RWPE1 (cell line): ENCODE measurements around the gene IPP.
"Not testable (repeated sequence)": the region's sequence is repeated elsewhere in the genome, so short reads cannot be mapped to it uniquely, and the experiment has no call there.

Experiments used
- CTCF ChIA-PET: fragments of 350-600 bp; sonication (Branson Sonifier 250); formaldehyde crosslinking; extraction: SDS; loops from one replicate; lab custom pipeline; 2021; lab: Yijun Ruan, JAX
- POLR2A ChIA-PET: fragments of 400-600 bp; formaldehyde crosslinking; extraction: SDS; loops from one replicate; lab custom pipeline; 2020; ENCODE audit warnings: antibody characterized with exemption; ENCODE audit not compliant: low non-redundant PET; lab: Yijun Ruan, JAX
- DNase-seq: peaks from one replicate; pipeline ENCODE4 v3.0.0; 2012; ENCODE audit warnings: low spot score
- H3K27ac ChIP-seq: fragments of 450-650 bp; 2 replicates; pipeline ENCODE4 v1.5.1; 2017
- CTCF ChIP-seq: fragments of 450-650 bp; conservative IDR thresholded peaks from 2 replicates; pipeline ENCODE4 v1.5.1; 2017; ENCODE audit warnings: low read depth, mild to moderate bottlenecking

Gene IPP

GRCh38 chr1:45694823-45695222 is 55.6 kb downstream of the IPP start:
- no peak for DNase-seq
- no peak for TF ChIP-seq CTCF
- CTCF ChIA-PET: interaction anchor here (0.5 to 0.6 kb wide), 2 partner anchors 22 to 166 kb away, joined by 3 to 5 read pairs; no protein-coding TSS in a partner anchor
- peak overlapping the region; percentile 31 for H3K27ac ChIP-seq
- POLR2A ChIA-PET: interaction anchor here (0.6 kb wide), 1 partner anchor 110 kb away, joined by 4 read pairs; no protein-coding TSS in a partner anchor

DNA sequence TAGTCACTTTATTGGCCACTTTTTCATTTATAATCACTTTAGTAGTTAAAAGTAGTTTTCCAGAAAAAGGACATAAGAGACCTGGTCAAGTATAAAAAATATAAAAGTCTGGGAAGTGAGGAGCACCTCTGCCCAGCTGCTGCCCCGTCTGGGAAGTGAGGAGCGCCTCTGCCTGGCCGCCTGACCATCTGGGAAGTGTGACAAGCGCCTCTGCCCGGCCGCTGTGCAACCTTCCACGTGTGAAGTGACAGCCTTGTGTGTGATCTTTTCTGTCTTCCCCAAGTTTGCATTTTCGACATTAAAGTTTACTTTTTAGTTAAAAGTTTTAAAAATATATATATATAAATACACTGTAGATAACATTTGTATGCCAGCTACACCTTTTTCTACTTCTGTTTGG is 56.6 kb downstream of the IPP start:
- CTCF ChIA-PET, POLR2A ChIA-PET, DNase-seq: not testable (repeated sequence)
- peak overlapping the region; percentile 27; the same call in 1 of the 2 replicates for H3K27ac ChIP-seq

DNA sequence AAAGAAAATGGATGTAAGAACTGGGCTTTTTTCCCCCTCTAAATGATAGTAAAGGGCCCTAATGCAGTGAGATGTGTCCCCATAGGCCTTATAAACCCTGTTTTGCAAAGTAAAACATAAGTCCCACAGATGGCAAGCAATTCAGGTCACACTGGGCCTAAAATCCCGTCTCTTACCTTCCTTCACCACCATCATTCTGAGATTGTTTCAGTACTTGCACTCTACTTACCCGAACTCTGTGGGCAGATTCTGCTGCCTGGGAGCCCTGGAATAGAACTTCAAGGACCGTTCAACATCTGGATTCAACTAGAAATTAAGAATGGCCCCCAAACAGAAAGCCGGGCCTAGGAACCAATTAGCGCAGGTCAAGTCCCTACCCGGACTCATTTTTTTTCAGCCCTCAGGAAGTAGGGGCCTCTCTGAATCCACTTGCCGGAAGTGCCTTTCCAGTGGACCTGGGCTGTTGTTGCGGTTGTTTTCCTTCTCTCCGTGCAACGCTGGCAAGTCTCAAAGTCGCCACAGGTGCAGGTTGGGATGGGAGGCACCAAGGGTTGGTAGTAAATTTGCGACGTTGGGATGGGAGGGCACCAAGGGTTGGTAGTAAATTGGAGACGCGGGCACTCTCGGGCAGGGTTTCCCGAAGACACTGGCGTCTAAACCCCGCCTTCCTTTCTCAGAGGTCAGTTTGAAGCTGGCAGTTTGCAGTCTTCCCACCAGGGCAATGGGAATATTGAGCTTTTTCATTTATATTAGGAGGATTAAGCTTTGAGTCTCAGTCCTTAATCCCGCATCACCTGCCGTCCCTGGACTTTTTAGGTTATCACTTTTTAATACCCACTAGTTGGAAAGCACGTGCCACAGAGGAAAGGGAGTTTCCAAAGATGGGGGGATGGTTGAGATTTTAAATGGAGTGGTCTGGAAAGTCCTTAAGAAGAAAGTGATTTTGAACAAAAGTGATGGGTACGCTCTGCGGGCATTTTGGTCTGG is 62.4 kb downstream of the IPP start, which contains the start of gene TMEM69:
TSS of gene TMEM69 (plus strand) at position 428 of the 987 bp plus-strand sequence. CDS start 2,888 bp downstream, outside the sequence.
- TF ChIP-seq CTCF: no peak
- ChIA-PET CTCF (interaction anchor here (0.7 to 1.7 kb wide), 2 partner anchors 17 to 515 kb away, joined by 3 to 4 read pairs; partner anchors contain the start of gene LURAP1), POLR2A (no interaction called here)
- H3K27ac ChIP-seq: peak within 1 kb of the TSS; percentile 92
- peak; percentile 88 for DNase-seq

GRCh38 chr1:45687014-45687753 is 63.3 kb downstream of the IPP start:
- peak overlapping the region; percentile 92 for H3K27ac ChIP-seq
- POLR2A ChIA-PET: no interaction called here
- CTCF ChIA-PET: interaction anchor here (1.0 to 1.7 kb wide), 2 partner anchors 16 to 536 kb away, joined by 3 to 4 read pairs; no protein-coding TSS in a partner anchor
- peak; percentile 97 for DNase-seq
- TF ChIP-seq CTCF: no peak

DNA sequence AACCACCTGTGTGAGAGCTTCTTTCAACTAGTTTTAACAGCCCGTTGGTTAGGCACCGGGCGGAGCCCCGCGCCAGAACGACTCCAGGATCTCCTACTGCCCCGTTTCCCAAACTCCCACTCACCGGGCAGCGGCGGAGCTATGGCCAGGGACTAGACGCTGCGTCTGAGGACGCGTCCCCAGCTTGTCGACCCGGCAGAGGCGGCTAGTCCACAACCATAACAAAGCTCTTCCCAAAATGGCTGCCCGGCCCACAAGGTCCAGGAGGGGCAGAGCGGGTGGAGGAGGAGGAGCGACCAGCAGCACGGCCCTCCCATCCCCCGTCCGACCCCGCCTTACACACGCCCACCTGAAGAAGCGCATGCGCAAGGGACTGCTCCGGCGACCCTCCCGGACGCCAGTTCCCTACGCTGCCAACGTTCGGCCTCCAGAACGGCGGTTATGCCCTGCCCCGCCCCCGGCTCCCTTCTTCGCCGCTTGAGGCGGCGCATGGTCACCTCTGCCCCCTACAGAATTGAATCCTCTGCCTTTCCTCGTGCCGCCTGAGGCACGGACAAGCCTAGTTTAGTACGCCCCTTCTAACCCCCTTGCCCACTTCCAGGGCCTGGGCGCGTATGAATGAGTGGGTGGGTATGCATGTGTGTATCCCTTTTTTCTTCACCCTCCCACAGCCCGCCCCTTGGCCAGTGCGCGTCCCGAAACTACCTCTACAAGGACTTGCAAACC is 64.0 kb downstream of the IPP start, which contains the start of gene GPBP1L1:
TSS of gene GPBP1L1 (minus strand) at position 246 of the 726 bp plus-strand sequence. CDS start 27,446 bp downstream, outside the sequence.
- DNase-seq: peak; percentile 99
- ChIA-PET CTCF (interaction anchor here (1.0 to 1.7 kb wide), 2 partner anchors 15 to 537 kb away, joined by 3 to 4 read pairs; no protein-coding TSS in a partner anchor), POLR2A (interaction anchor here (0.5 to 0.9 kb wide), 3 partner anchors 12 to 292 kb away, joined by 3 to 4 read pairs (median 4); no protein-coding TSS in a partner anchor)
- TF ChIP-seq CTCF: no peak
- peak within 1 kb of the TSS; percentile 92 for H3K27ac ChIP-seq

DNA sequence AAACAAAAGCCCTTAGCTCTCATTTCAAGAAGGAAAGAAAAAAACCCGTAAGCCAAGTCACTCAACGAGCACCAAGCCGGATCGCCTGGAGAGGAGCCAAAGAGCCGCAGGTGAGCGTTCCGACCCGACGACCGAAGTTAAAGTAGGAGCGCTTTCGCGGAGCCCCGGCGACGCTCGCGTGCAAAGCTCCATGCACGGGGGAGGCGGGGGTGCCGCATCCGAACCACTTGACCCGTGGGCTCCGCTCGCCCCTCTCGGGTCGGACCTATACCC is 64.5 kb downstream of the IPP start:
- POLR2A ChIA-PET: interaction anchor here (0.5 to 0.9 kb wide), 3 partner anchors 12 to 293 kb away, joined by 3 to 4 read pairs (median 4); no protein-coding TSS in a partner anchor

More for the DNA sequence above, 64.5 kb downstream of the IPP start:
- peak; percentile 45 for DNase-seq
- TF ChIP-seq CTCF: no peak
- peak overlapping the region; percentile 92 for H3K27ac ChIP-seq
- CTCF ChIA-PET: interaction anchor here (0.6 to 1.7 kb wide), 4 partner anchors 14 to 538 kb away, joined by 3 to 4 read pairs (median 4); no protein-coding TSS in a partner anchor
